Activated effector memory CD4-positive, alpha-beta T cell treated with anti-CD3 and anti-CD28 coated beads, Interleukin-2, amount 50 U/mL, for 16 hours (primary cell): ENCODE results near the gene PTPRN.
"Not testable (repeated sequence)": the region's sequence is repeated elsewhere in the genome, so short reads cannot be mapped to it uniquely, and the experiment has no call there.

Source experiments
- DNase-seq: peaks from one replicate; pipeline ENCODE4 v3.0.0-alpha.2; 2020

The PTPRN gene

GRCh38 chr2:219266886-219267285, 42.3 kb downstream of the PTPRN start:
- DNase-seq = no peak

- DNase-seq = no peak
Measured at GRCh38 chr2:219266232-219266631, 43.0 kb downstream of the PTPRN start.

GRCh38 chr2:219261024-219261855, 48.0 kb downstream of the PTPRN start:
- DNase-seq = no peak

- not testable (repeated sequence) for DNase-seq
Measured at GRCh38 chr2:219258942-219259341, 50.3 kb downstream of the PTPRN start.

- peak; percentile 73 for DNase-seq
Measured at GRCh38 chr2:219254590-219255201, 54.5 kb downstream of the PTPRN start.

- DNase-seq = peak; percentile 96
Measured at GRCh38 chr2:219253753-219254589, 55.2 kb downstream of the PTPRN start, which contains the start of gene TUBA4A. TSS of gene TUBA4A (minus strand) at chr2:219253918. CDS start at chr2:219253858, 60 bp downstream.

GRCh38 chr2:219252900-219253752, 56.1 kb downstream of the PTPRN start, which contains the start of gene TUBA4B:
TSS of gene TUBA4B (plus strand) at chr2:219253243. CDS start at chr2:219253408, 165 bp downstream.
- peak; percentile 80 for DNase-seq

GRCh38 chr2:219252570-219252899, 56.7 kb downstream of the PTPRN start:
- peak; percentile 79 for DNase-seq

- peak; percentile 79 for DNase-seq
Measured at GRCh38 chr2:219252084-219252483, 57.1 kb downstream of the PTPRN start.

- DNase-seq = no peak
Measured at GRCh38 chr2:219251656-219252055, 57.5 kb downstream of the PTPRN start.

- DNase-seq = no peak
Measured at GRCh38 chr2:219250049-219250781, 59.0 kb downstream of the PTPRN start.

- peak; percentile 79 for DNase-seq
Measured at GRCh38 chr2:219249203-219249980, 59.8 kb downstream of the PTPRN start.

GRCh38 chr2:219248845-219249202, 60.4 kb downstream of the PTPRN start:
- no peak for DNase-seq

- peak; percentile 86 for DNase-seq
Measured at GRCh38 chr2:219247678-219248642, 61.2 kb downstream of the PTPRN start.

GRCh38 chr2:219246559-219246958, 62.6 kb downstream of the PTPRN start:
- DNase-seq = no peak

GRCh38 chr2:219245899-219246230, 63.3 kb downstream of the PTPRN start:
- DNase-seq = no peak

- peak; percentile 97 for DNase-seq
Measured at GRCh38 chr2:219245148-219245898, 63.9 kb downstream of the PTPRN start, which contains the start of the genes GLB1L and STK16. TSS of gene GLB1L (minus strand) at chr2:219245444. CDS start at chr2:219243573, 1,871 bp downstream. TSS of gene STK16 (plus strand) at chr2:219245479. CDS start at chr2:219246000, 521 bp downstream.

- DNase-seq = no peak
Measured at GRCh38 chr2:219244789-219245147, 64.4 kb downstream of the PTPRN start.

- no peak for DNase-seq
Measured at GRCh38 chr2:219243291-219243761, 65.9 kb downstream of the PTPRN start.
